Measurements from ENCODE around the gene ACP1. TPM values are rescaled to one million over a fixed set of nuclear protein-coding genes. Genes with fewer than 3 reads are reported as not detected.

Gene ACP1
- total RNA-seq, 2 experiments from 2014 or later: 89.7 to 93.2 TPM

GRCh38 chr2:284896-285492, 20.2 kb downstream of the ACP1 start:
- DNase-seq (no peak), ATAC-seq (ENCODE audit: poor library complexity) (no peak)
- peaks cover 0 to 5% of the 10 kb centered on the region in 2 experiments for H3K9me3 ChIP-seq (ENCODE audit: control insufficient read depth in 1 of 2, insufficient read depth in 1 of 2, low read length in 2 of 2)
- CTCF ChIA-PET: no interaction called here
- TF ChIP-seq, protein P1, sequence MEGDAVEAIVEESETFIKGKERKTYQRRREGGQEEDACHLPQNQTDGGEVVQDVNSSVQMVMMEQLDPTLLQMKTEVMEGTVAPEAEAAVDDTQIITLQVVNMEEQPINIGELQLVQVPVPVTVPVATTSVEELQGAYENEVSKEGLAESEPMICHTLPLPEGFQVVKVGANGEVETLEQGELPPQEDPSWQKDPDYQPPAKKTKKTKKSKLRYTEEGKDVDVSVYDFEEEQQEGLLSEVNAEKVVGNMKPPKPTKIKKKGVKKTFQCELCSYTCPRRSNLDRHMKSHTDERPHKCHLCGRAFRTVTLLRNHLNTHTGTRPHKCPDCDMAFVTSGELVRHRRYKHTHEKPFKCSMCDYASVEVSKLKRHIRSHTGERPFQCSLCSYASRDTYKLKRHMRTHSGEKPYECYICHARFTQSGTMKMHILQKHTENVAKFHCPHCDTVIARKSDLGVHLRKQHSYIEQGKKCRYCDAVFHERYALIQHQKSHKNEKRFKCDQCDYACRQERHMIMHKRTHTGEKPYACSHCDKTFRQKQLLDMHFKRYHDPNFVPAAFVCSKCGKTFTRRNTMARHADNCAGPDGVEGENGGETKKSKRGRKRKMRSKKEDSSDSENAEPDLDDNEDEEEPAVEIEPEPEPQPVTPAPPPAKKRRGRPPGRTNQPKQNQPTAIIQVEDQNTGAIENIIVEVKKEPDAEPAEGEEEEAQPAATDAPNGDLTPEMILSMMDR (IDR thresholded peaks at IDR 0.05): no peak
- H3K27me3 ChIP-seq (ENCODE audit: control insufficient read depth in 1 of 2, insufficient read depth in 2 of 2, low read length in 2 of 2): peaks cover 24 to 27% of the 10 kb centered on the region in 2 experiments
- H3K4me1 ChIP-seq (ENCODE audit: insufficient read depth, low read length): peaks cover 14% of the 10 kb centered on the region
- Mint-ChIP-seq H3K4me1 (ENCODE audit: low read depth) (peaks cover 14% of the 10 kb centered on the region), H3K27ac (no peak overlapping the region), H3K4me3 (no peak overlapping the region), H3K36me3 (ENCODE audit: low read depth) (peaks cover 26% of the 10 kb centered on the region), H3K9me3 (no peaks in the 10 kb centered on the region), H3K27me3 (peaks cover 27% of the 10 kb centered on the region)
- POLR2A ChIA-PET: no interaction called here
- intact Hi-C loops (cut with DNase I, micrococcal nuclease): no loop called here
- no peak overlapping the region for H3K4me3 ChIP-seq (ENCODE audit: low read length)
- no peak overlapping the region for H3K27ac ChIP-seq (ENCODE audit: low read depth in 1 of 2, low read length in 2 of 2)
- peaks cover 17% of the 10 kb centered on the region for H3K36me3 ChIP-seq (ENCODE audit: insufficient read depth, low read length)

DNA sequence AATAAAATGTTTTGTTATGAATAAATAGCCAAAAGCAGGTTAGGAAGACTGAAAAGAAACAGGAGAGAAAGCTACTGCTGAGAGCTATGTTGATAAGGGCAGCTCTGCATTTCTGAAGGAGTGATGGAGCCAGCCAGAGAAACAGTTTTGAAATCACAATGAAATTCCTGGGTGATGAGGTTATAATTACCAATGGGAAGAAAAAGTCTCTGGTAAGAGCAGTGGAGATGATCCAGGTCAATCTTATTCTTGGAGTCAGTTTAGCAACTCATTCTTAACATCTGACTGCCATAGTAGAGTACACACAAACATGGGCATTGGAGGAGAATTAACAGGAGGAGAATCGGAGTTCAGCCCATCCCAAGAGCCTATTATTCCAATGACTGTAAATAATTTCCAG, 20.8 kb downstream of the ACP1 start:
- H3K4me1 ChIP-seq (ENCODE audit: insufficient read depth, low read length): peaks cover 17% of the 10 kb centered on the region
- peaks cover 33% of the 10 kb centered on the region for H3K27me3 Mint-ChIP-seq
- H3K27ac ChIP-seq (ENCODE audit: low read depth in 1 of 2, low read length in 2 of 2): no peak overlapping the region
- ChIA-PET POLR2A (no interaction called here), CTCF (interaction anchor here (0.6 kb wide), 1 partner anchor 8 kb away, joined by 3 read pairs; no protein-coding TSS in a partner anchor)
- intact Hi-C loops (cut with DNase I, micrococcal nuclease): no loop called here
- H3K27ac Mint-ChIP-seq: no peak overlapping the region
- H3K36me3 ChIP-seq (ENCODE audit: insufficient read depth, low read length): peaks cover 11% of the 10 kb centered on the region
- DNase-seq (no peak), ATAC-seq (ENCODE audit: poor library complexity) (no peak)
- H3K36me3 Mint-ChIP-seq (ENCODE audit: low read depth): peaks cover 20% of the 10 kb centered on the region
- H3K9me3 Mint-ChIP-seq: no peaks in the 10 kb centered on the region
- TF ChIP-seq, protein P1 (IDR thresholded peaks at IDR 0.05): no peak
- peaks cover 0 to 5% of the 10 kb centered on the region in 2 experiments for H3K9me3 ChIP-seq (ENCODE audit: control insufficient read depth in 1 of 2, insufficient read depth in 1 of 2, low read length in 2 of 2)
- H3K4me3 ChIP-seq (ENCODE audit: low read length): no peak overlapping the region
- peaks cover 29 to 30% of the 10 kb centered on the region in 2 experiments for H3K27me3 ChIP-seq (ENCODE audit: control insufficient read depth in 1 of 2, insufficient read depth in 2 of 2, low read length in 2 of 2)
- peak overlapping the region; percentile 69 for H3K4me3 Mint-ChIP-seq
- peaks cover 16% of the 10 kb centered on the region for H3K4me1 Mint-ChIP-seq (ENCODE audit: low read depth)

- H3K27me3 ChIP-seq (ENCODE audit: control insufficient read depth in 1 of 2, insufficient read depth in 2 of 2, low read length in 2 of 2): peaks cover 34% of the 10 kb centered on the region in 2 experiments
- H3K27me3 Mint-ChIP-seq: peaks cover 38% of the 10 kb centered on the region
- TF ChIP-seq, protein P1 (IDR thresholded peaks at IDR 0.05): no peak
- peaks cover 15% of the 10 kb centered on the region for H3K36me3 Mint-ChIP-seq (ENCODE audit: low read depth)
- no peak overlapping the region for H3K27ac ChIP-seq (ENCODE audit: low read depth in 1 of 2, low read length in 2 of 2)
- ChIA-PET CTCF (interaction anchor here (0.6 to 0.8 kb wide), 2 partner anchors 9 to 39 kb away, joined by 3 read pairs; no protein-coding TSS in a partner anchor), POLR2A (interaction anchor here (0.7 kb wide), 1 partner anchor 24 kb away, joined by 3 read pairs; no protein-coding TSS in a partner anchor)
- H3K4me3 Mint-ChIP-seq: peak overlapping the region; percentile 69
- peaks cover 6% of the 10 kb centered on the region for H3K36me3 ChIP-seq (ENCODE audit: insufficient read depth, low read length)
- intact Hi-C loops (cut with DNase I, micrococcal nuclease): no loop called here
- H3K27ac Mint-ChIP-seq: no peak overlapping the region
- ATAC-seq (ENCODE audit: poor library complexity) (no peak), DNase-seq (no peak)
- no peaks in the 10 kb centered on the region for H3K9me3 Mint-ChIP-seq
- H3K9me3 ChIP-seq (ENCODE audit: control insufficient read depth in 1 of 2, insufficient read depth in 1 of 2, low read length in 2 of 2): peaks cover 0 to 5% of the 10 kb centered on the region in 2 experiments
- peaks cover 16% of the 10 kb centered on the region for H3K4me1 Mint-ChIP-seq (ENCODE audit: low read depth)
- H3K4me1 ChIP-seq (ENCODE audit: insufficient read depth, low read length): peaks cover 17% of the 10 kb centered on the region
- no peak overlapping the region for H3K4me3 ChIP-seq (ENCODE audit: low read length)
These were observed 21.3 kb downstream of the ACP1 start for GRCh38 chr2:286035-286434.
